ENCODE results near the gene IVD.
"Not testable (repeated sequence)": the region's sequence is repeated elsewhere in the genome, so short reads cannot be mapped to it uniquely, and the experiment has no call there.

The IVD gene

DNA sequence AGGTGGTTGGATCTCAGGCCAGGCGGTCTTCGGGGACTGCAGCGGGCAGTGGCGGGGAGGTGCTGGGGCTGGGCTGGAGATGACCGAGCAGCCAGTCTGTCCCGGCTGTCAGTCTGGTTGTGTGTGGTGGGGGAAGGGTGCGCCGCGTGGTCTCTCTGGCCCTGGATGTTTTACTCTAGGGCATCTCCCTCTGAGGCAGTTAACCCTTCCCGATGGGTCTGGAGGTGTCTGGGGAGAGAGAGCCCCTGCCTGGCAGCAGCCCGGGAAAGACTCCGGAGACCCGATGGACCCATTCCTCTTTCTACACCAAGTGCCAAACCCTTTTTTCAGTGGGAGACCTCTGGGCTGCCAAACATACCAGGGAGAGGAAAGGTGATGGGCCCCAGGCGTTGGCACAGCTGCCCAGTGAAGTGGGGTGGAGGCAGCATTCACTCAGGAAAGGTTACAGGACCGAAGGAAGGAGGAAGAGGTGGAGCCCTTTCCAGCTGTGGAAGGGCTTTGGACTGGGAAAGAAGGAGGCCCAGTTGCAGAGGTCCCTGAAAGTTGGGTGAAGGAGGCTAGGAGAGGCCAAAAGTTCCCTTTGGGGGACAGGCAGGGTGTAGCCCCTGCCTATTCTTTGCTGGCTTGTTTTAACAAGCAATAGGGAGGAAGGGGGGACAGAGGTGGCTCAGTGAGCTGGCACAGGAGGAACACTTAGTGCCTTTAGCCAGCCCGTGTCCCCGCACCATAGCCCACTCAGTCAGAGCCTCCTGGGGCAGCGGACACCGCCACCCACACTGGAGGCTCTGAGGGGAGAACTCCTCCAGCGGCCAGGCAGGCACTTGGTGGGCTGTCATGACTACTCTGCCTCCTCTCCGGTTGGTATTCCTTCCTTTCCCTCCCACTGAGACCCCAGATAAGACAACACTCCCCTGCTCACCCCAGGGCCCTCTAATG is 32.4 kb downstream of the IVD start:
- no peak for DNase-seq (ENCODE audit: low read depth in 1 of 2, low spot score in 1 of 2)

DNA sequence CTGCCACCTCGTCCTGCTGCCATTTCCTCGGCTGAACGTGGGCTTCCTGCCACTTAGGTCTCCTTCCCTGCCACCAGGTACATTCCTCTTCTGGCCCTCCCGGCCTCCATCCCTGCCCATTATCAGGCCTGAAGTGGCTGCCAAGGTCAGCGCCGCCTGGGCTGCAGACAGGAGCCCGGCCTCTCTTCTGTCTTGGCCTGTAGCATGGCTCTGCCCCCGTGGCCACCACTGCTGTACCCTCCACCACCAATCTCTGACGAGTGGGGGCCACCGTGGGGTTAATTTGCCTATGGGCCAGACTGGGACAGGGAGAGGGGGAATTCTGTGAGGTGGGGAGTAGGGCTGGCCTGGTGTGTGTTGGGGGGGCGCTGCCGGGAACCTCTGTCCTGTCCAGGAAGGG is 33.1 kb downstream of the IVD start:
- DNase-seq (ENCODE audit: low read depth in 1 of 2, low spot score in 1 of 2), result no peak

DNA sequence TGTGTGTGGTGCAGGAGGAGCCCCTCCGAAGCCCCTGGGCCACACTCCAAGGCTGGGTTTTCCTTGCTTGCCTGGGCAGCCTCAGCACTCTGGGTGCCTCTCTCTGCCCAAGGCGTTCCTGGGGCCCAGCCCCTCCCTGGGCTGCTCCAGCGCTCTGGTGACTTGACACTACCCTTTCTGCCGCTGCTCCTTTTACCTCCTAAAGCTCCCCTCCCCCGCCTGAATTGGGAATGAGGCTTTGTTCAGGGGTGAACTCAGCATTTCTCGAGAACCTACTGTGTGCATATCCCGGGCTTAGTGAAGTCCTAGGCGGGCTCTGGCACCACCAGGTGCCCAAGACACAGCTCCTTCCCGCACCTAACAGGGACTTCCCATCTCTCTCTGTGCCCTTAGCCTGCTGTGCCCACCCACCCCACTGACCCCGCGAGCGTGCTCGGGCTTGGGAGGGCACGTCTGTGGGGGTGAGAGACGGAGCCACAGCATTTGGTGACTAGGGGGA is 33.9 kb downstream of the IVD start:
- no peak for DNase-seq (ENCODE audit: low read depth in 1 of 2, low spot score in 1 of 2)

DNA sequence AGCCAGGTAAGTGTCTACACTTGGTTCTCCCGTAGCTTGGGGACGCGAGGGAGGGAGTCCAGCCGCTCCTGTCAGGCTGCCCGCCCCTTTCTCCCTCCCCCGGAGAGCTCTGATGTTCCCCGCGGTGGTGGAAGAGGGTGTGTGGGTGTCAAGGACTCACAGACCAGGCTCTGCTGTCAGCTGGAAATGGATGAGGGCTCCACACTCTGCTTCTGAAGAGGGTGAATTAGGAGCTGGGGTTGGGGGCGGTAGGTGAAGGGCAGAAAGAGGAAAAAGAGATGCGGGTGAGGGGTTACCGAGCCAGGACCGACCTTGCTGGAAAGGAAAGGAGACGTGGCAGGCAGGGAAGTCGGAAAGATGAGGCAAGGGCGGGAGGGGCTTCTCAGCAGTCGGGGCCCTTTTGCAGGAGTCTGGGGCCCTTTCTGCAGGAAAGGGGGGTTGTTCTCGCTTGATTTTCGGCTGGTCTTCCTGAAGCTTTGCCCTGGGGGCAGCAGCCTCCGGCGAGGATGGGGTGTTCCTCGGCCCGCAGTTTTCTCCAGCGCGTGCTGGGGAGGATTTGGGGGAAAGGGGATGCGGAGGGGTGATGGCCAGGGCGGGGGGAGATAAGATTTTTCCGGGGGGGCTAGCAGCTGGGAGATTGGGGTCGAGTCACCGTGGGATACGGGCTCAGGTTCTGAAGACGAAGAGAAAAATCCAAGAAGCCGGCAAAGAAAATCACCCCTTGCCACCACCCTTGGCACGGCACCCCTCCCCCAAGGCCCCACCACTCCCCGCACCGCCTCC is 34.6 kb downstream of the IVD start:
- no peak for DNase-seq (ENCODE audit: low read depth in 1 of 2, low spot score in 1 of 2)

DNA sequence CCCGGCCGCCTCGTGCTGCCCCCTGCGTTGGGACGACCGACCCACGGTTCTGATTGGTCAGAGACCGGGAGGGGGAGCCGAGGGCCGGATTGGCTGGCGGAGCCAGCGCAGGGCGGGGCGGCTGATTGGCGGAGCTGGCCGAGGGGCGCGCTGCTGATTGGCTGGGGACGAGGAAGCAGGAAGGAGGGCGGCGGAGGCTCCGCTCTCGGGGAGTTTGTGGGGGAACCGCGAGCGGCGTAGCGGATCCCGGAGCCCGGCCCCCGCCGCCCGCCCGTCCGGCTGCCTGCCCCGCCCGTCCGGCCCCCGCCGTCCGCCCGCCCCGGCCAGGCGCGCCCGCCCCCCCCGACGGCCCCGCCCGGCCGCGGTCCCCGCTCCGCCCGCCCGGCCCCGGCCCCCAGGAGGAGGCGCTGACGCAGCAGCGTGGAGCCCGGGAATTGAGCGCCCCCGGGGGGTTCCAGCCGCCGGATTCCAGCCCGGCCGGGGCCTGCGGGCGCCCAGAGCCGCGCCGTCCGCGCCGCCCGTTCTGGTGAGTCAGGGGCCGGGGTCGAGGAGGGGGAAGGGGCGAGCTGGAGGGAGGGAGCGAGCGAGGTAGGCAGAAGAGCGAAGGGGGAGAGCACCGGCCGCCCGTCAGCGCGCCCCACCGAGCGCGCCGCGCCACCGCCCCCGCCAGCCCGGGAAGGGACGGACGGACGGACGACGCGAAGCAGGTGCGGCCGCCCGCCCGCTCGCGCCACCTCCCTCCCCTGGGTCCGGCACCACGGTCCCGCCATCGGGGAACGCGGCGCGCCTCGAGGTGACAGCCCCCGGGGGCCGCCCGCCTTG is 35.4 kb downstream of the IVD start, which contains the start of gene BAHD1:
Gene BAHD1 (plus strand): TSS at position 211 of the 822 bp plus-strand sequence. CDS start 17,512 bp downstream, outside the sequence.
- DNase-seq (ENCODE audit: low read depth in 1 of 2, low spot score in 1 of 2), result peak; percentile 90 to 93

DNA sequence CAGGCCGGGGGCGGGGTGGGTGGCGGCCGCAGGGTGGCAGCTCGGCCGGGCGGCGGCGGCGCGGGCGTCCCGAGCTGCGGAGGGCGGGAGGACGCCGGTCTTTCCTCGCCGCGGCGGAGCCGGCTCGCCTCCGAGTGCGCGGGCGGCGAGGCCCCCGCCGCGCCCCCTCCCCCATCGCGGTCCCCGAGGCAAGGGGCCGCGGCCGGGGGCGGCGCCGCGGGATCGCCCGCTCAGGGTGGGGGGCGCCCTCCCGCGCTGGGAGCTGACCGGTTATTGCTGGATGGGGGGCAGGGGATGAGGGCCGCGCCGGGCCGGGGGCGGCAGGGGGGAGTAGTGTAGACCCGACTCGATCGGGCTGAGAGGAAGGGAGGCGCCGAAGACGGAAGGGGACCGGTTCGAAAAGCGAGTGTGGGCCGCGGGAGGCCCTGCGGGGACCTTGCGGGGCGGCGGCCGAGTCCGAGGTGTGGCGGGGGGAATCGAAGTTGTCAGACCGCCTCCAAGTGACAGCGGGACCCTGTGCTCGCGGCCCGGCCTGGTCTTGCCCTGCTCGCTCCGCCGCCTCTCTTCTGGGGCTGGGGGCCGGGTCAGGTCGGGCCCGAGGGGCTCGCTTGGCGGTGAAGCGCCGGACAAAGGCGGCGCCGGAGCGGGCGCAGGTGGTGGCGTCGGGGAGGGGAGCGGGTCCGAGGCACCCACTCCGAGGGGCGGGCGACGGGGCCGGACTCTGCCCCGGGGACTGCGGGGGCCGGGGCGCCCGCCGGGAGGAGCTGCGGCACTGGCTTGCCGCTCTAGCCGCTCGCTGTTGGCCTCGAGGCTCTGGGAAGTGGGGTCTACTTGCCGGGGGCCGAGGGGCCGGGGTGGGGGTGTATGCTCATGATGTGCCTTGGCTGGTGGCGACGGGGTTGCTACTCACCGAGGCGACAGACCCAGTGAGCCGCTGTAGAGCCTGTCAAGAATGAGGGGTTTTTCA is 36.3 kb downstream of the IVD start:
- no peak for DNase-seq (ENCODE audit: low read depth in 1 of 2, low spot score in 1 of 2)

DNA sequence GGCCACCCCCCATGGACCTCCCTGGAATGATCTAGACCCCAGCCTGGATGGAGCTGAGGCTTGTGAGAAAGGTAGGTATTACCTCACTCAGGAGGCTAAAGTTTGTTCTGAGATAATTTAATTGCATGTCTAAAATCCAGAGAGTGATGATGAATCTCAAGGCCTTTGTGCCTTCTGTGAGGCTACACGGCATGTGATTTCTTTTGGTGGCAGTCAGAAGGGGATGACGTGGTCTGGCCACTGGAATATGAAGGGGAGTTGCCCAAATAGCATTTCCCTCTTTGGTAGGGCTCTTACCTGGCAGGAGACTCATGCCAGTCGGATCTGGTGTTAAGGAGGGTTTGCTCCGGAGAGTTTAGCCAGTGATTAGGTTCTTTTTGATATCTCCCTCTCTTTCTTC is 37.7 kb downstream of the IVD start:
- DNase-seq (ENCODE audit: low read depth in 1 of 2, low spot score in 1 of 2), result no peak

DNA sequence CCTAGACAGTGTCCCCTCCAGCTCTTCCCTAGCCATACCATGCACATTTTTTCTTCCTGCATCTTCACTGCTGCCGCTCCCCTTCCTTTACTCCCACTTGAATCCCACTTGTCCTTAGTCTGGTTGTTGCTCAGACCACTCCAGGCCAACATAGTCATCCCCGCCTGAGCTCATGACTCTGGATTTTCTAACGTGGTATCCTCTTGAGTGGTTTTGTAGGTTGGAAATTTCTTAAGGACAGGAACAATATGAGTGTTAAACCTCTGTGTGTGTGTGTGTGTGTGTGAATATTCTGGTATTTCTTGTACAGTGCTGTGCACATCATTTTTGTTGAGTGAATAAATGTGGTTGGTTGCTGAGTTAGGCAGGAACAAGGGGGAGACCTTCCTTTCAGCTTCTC is 38.3 kb downstream of the IVD start:
- DNase-seq (ENCODE audit: low read depth in 1 of 2, low spot score in 1 of 2), result no peak

DNA sequence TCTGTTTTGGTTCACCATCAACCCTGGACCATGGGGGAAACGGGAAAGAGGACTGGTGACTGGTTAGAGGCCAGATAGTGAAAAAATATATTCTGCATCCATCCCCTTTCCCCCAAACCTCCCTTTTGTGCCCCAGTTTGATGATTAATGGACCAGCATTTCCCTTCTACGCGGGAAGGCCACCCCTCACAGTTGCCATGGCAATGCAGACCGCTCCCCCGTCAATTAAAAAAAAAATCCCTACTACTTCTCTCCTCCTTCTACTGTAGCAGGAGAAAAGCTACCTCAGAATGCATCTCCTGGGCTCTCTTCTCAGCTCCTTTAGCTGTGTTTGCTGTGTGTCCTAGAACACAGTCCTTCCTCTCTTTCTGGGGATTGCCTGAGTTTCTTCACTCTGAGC is 39.1 kb downstream of the IVD start:
- no peak for DNase-seq (ENCODE audit: low read depth in 1 of 2, low spot score in 1 of 2)

DNA sequence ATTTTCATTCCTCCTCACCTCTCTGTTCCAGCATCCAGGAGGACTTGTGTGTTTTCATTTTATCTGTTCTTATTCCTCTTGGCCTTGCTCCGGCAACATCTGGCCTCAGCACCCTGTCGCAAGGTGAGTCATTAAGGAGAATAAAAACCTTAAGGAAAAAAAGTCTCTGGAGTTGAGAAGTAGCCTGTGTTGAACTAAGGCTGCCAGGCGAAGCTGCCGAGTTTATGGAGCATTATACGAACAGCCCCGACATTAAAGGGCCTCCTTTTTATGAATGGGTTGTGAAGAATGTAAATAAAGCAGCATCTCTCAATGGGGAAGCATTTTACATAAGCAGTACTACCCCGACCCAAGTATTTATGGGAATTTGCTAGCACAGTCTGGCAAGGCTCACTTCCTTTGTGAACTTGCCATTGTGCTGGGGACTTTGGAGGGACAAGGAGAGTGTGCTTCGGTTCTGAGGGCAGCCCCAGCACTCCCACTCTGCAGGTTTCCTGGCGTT is 39.9 kb downstream of the IVD start:
- no peak for DNase-seq (ENCODE audit: low read depth in 1 of 2, low spot score in 1 of 2)

DNA sequence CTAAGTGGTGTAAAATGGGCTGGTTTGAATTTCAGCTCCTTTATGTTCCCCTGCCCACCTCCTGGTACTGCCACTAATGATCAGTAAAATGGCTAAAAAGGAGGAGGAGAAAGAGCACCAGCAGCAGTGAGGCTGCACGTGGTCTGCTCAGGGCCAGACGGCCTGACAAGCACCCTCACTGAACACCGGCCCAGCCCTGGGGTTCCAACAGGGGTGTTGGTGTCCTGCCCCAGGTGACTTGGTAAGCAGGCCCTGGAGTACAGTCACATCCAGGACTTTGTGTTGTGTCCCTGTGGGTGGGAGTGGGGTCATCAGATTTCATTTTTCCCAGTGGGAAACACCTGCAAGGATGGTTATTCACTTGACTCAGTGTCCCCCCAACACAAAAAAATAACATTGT is 40.5 kb downstream of the IVD start:
- DNase-seq (ENCODE audit: low read depth in 1 of 2, low spot score in 1 of 2), result no peak

DNA sequence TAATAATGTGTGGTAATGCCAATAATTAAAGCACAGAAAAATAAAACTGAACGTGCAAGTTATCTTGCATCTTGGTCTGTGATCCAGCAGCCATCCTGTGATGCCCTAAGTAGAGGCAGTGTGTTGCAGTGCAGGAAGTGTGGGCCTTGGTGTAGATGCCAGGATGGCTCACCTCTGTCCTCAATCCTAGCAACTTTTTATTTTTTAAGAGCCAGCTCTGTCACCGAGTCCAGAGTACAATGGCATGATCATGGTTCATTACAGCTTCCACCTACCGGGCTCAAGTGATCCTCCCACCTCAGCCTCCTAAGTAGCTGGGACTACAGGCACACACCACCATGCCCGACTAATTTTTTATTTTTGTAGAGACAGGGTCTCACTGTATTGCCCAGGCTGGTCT is 42.8 kb downstream of the IVD start:
- DNase-seq (ENCODE audit: low read depth in 1 of 2, low spot score in 1 of 2), result no peak

DNA sequence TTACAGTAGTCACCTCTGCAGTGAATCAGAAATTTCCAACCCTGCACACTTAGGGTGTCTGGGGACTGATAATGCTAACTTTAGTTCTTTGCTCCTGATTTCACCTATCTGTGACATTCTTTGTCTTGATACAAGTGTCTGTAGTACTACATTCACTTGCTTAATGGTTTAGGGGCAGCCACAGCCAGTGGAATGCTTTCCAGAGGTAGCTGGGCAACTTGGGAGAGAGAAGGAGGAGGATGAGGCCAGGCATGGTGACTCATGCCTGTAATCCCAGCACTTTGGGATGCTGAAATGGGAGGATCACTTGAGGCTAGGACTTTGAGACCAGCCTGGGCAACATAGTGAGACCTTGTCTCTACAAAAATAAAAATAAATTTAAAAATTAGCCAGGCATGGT is 43.7 kb downstream of the IVD start:
- no peak for DNase-seq (ENCODE audit: low read depth in 1 of 2, low spot score in 1 of 2)

DNA sequence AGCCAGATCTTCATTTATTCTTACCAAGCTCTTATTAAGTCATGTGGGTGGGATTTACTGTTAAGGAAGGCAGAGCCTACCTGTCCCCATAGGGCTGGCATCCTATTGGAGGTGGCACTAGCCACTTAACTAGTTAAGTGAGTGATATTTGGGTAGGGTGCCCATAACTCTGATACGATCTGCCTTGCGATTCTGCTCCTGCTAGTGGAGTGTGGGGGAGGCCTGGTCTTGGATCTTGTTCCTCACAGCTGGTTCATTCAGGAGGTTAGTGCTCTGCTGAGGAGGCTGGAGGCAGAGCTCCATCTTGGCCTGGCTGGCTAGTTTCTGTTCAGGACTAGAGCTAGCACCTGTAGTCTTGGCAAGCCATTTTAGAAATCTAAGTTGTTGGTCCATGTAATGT is 44.5 kb downstream of the IVD start:
- DNase-seq (ENCODE audit: low read depth in 1 of 2, low spot score in 1 of 2), result no peak

DNA sequence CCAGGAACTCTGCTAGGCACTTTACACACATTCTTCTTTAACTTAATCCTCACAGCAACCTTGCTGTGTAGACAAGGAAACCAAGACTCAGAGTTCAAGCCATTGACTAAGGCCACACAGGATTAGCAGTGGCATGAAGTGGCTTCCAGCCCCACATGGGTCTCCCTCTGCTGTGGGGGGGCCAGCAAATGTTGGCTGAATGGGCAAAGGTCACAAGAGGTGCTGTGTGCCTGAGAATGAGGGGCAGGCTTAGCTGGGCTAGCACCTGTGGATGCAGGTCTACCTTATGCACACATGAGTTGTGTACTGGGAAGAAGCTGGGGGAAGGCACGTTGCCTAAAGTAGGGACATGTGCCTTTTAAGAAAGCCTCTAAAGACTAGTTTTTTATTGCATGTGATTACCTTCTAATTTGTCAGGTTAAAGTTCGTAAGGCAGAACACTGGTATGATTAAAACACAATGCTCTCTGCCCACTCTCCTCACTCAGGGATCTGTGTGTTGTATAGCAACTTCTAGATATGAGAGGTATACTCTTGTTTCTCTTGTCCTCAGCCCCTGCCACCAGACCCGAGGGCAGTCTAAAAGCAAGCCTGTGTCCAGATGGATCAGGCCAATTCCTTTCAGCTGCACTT is 46.0 kb downstream of the IVD start:
- no peak for DNase-seq (ENCODE audit: low read depth in 1 of 2, low spot score in 1 of 2)

DNA sequence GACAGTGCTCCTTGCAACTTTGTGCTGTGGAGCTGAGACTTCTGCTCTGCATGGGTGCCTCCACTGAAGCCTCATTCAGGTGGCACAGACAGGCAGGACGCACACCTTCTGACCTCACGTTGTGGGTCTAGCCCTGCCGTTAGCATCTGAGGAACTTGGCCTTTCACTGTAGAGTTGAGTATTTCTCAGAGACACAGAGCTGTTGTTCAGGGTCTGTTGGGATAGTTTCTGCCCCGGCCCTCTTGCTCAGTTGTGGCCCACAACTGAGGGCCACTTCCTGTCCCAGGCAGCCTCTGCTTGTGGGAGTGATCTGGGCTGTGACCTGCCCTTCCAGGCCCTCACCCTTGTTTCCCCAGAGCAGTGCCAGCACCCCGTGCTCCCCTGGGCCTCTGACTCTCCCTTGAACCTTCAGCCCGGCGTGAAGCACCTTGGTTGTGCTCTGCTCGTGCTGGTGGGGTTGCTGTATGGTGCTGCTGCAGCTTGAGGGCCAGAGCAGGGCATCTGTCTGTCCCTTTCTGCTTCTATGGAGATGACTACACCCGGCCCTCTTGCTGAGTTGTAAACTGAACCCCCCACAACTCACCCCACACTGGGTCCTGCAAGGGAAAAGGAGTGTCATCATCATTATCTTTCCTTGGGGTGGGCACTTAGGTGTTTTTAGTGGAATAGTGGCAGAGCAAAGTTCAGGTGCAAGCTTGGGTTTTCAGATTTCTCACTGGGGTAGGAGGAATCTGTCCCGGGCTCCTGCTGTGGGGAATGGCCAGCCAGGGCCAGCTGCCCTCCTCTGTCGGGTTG is 46.9 kb downstream of the IVD start:
- no peak for DNase-seq (ENCODE audit: low read depth in 1 of 2, low spot score in 1 of 2)

DNA sequence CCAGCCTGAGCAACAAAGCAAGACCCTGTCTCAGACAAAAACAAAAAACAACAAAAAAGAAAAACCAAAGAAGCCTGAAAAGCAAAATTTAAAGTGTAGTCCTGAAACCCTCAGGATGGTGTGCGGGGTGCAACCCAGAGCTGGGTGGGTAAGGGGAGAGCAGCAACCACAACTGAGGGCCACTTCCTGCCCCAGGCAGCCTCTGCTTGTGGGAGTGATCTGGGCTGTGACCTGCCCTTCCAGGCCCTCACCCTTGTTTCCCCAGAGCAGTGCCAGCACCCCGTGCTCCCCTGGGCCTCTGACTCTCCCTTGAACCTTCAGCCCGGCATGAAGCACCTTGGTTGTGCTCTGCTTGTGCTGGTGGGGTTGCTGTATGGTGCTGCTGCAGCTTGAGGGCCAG is 48.3 kb downstream of the IVD start:
- not testable (repeated sequence) for DNase-seq (ENCODE audit: low read depth in 1 of 2, low spot score in 1 of 2)

DNA sequence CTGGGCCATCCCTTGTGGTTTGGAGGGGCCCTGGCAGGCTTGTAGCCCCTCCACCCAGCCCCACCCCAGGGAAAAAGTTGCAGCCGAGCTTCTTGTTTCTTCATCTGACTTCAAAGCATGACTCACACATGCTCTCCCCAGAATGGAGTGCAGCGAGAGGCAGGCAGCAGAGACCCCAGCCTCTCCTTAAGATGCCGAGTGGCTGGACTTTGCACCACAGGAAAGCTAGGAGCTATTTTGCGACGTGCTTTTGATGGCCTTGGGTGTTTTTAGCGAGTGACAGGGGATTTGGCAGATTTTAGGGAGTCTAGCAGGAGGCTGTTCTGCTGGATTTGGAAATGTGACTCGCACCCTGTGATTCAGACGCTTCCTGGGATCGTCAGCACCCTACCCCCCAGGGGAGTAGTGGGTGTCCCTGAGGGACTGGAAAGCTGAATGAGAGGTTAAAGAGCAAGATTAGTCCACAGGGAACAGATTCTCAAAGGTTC is 49.4 kb downstream of the IVD start:
- no peak for DNase-seq (ENCODE audit: low read depth in 1 of 2, low spot score in 1 of 2)
